ENCODE data around the gene TRMT112. TPM values are rescaled to one million over a fixed set of nuclear protein-coding genes. Genes with fewer than 3 reads are reported as not detected.

The TRMT112 gene
- total RNA-seq, 6 experiments from 2014 or later, result 58.0 to 122 (median 85.3) TPM

- Histone ChIP-seq H3K27me3 (no peaks in the 10 kb centered on the region), H3K27ac (no peak overlapping the region), H3K36me3 (no peaks in the 10 kb centered on the region), H3K9me3 (no peaks in the 10 kb centered on the region), H3K4me3 (no peak overlapping the region), H3K4me1 (peaks cover 0 to 11% (median 2%) of the 10 kb centered on the region in 4 donors)
- DNase-seq, result peak in 1 of 3 donors; percentile 58
- WGBS (ENCODE audit: insufficient coverage, low coverage, low lambda C conversion rate, missing lambda C conversion rate), result 60% methylated on average over 1 of the region's 18 CpGs
- TF ChIP-seq CTCF (IDR thresholded peaks at IDR 0.05) (peak; percentile 12 to 36 (median 19)), POLR2A (IDR thresholded peaks at IDR 0.05) (no peak)
- ATAC-seq, result no peak
- intact Hi-C loops (cut with DNase I), result no loop called here
Observed at GRCh38 chr11:64343767-64344559, 26.6 kb upstream of the TRMT112 start.

- ATAC-seq (peak in 2 of 4 donors; percentile 29 to 43), DNase-seq (peak in 1 of 3 donors; percentile 58)
- WGBS (ENCODE audit: insufficient coverage, low coverage, low lambda C conversion rate, missing lambda C conversion rate), result 21% methylated on average over 8 of the region's 29 CpGs
- peak overlapping the region in 1 of 3 donors; percentile 37 for H3K4me3 ChIP-seq
- no peaks in the 10 kb centered on the region for H3K36me3 ChIP-seq
- no peaks in the 10 kb centered on the region for H3K9me3 ChIP-seq
- peaks cover 0 to 11% (median 2%) of the 10 kb centered on the region in 4 donors for H3K4me1 ChIP-seq
- no peak overlapping the region for H3K27ac ChIP-seq
- no peak for TF ChIP-seq CTCF (IDR thresholded peaks at IDR 0.05)
- TF ChIP-seq POLR2A (IDR thresholded peaks at IDR 0.05), result no peak
- H3K27me3 ChIP-seq, result no peaks in the 10 kb centered on the region
- intact Hi-C loops (cut with DNase I), result no loop called here
Observed at GRCh38 chr11:64342869-64343745, 25.7 kb upstream of the TRMT112 start.

- TF ChIP-seq CTCF (IDR thresholded peaks at IDR 0.05), result peak; percentile 33 to 47 (median 36)
- peak; percentile 30 for TF ChIP-seq POLR2A (IDR thresholded peaks at IDR 0.05)
- no peaks in the 10 kb centered on the region for H3K27me3 ChIP-seq
- DNase-seq, result peak; percentile 92 to 94 (median 94)
- H3K4me3 ChIP-seq, result peak overlapping the region in 2 of 3 donors; percentile 9 to 37
- H3K36me3 ChIP-seq, result no peaks in the 10 kb centered on the region
- peak; percentile 93 to 96 (median 95) for ATAC-seq
- 27% methylated on average over 22 of the region's 55 CpGs for WGBS (ENCODE audit: insufficient coverage, low coverage, low lambda C conversion rate, missing lambda C conversion rate)
- no peaks in the 10 kb centered on the region for H3K9me3 ChIP-seq
- intact Hi-C loops (cut with DNase I), result no loop called here
- H3K27ac ChIP-seq, result peak overlapping the region in 1 of 3 donors; percentile 18
- peaks cover 0 to 11% (median 2%) of the 10 kb centered on the region in 4 donors for H3K4me1 ChIP-seq
Observed at GRCh38 chr11:64341851-64342791, 24.8 kb upstream of the TRMT112 start.

- peak in 1 of 3 donors; percentile 57 for DNase-seq
- ATAC-seq, result no peak
- Histone ChIP-seq H3K27me3 (no peaks in the 10 kb centered on the region), H3K27ac (no peak overlapping the region), H3K4me3 (no peak overlapping the region), H3K4me1 (peaks cover 0 to 11% (median 2%) of the 10 kb centered on the region in 4 donors), H3K9me3 (no peaks in the 10 kb centered on the region), H3K36me3 (no peaks in the 10 kb centered on the region)
- 60% methylated on average over 1 of the region's 21 CpGs for WGBS (ENCODE audit: insufficient coverage, low coverage, low lambda C conversion rate, missing lambda C conversion rate)
- TF ChIP-seq POLR2A (IDR thresholded peaks at IDR 0.05), result no peak
- TF ChIP-seq CTCF (IDR thresholded peaks at IDR 0.05), result no peak
- intact Hi-C loops (cut with DNase I), result no loop called here
Observed at GRCh38 chr11:64341429-64341828, 24.1 kb upstream of the TRMT112 start.

All from right lobe of liver (tissue), 6 donors.